Subcutaneous preadipocyte (primary cell): Measurements from ENCODE around the gene WDR44. TPM values are rescaled to one million over a fixed set of nuclear protein-coding genes. Genes with fewer than 3 reads are reported as not detected.

Source experiments
- small RNA-seq: library from RNA; depleted of rRNA; stranded (forward); fragments of <200 nt; gene quantifications from one replicate; pipeline ENCODE3, GENCODE V24; 2012
- total RNA-seq: library from RNA; depleted of rRNA; stranded (reverse); fragments of >200 nt; gene quantifications from 2 replicates; pipeline ENCODE4 v1.2.3, GENCODE V29; 2012

Gene WDR44, protein sequence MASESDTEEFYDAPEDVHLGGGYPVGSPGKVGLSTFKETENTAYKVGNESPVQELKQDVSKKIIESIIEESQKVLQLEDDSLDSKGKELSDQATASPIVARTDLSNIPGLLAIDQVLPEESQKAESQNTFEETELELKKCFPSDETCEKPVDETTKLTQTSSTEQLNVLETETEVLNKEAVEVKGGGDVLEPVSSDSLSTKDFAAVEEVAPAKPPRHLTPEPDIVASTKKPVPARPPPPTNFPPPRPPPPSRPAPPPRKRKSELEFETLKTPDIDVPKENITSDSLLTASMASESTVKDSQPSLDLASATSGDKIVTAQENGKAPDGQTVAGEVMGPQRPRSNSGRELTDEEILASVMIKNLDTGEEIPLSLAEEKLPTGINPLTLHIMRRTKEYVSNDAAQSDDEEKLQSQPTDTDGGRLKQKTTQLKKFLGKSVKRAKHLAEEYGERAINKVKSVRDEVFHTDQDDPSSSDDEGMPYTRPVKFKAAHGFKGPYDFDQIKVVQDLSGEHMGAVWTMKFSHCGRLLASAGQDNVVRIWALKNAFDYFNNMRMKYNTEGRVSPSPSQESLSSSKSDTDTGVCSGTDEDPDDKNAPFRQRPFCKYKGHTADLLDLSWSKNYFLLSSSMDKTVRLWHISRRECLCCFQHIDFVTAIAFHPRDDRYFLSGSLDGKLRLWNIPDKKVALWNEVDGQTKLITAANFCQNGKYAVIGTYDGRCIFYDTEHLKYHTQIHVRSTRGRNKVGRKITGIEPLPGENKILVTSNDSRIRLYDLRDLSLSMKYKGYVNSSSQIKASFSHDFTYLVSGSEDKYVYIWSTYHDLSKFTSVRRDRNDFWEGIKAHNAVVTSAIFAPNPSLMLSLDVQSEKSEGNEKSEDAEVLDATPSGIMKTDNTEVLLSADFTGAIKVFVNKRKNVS
- 12.1 and 15.2 TPM in 2 replicates for total RNA-seq

DNA sequence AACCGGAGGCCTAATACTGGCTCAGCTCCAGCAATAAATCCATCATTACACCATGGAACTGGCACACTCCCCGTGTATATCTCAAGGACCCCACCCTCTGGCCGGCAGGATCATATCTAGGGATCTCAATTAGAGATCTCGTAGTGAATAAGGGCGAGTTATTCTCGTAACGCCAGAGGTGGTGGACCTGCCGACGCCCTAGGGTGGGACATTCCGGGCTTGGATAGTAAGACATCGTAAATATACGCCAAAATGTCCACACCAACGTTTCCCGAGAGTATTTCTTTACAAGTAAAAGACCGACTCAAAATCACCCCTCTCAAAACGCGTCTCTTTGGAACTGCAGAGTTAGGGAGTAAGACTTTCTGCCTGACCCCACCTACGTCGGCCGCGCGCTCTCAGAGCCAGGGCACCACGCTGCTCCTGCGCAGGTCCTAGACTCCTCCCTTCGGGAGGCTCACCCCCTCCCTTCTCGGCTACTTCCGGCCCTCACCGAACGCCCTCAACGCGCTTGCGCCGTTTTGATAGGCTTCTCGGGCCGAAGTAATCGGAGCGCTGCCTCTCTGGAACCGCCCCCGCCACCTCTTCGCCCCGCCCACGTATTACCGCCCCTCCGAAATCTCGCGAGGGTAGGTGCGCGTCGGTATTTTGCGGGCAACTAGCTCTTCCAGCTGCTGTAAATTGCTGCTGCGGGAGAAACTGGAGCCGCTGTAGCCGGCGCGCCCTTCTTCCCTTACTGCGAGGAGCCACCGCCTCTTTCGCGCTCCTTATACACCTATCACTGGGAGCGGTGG lies at the start of gene WDR44:
TSS of gene WDR44 (plus strand) at position 643 of the 794 bp plus-strand sequence. CDS start 398 bp downstream, outside the sequence.

DNA sequence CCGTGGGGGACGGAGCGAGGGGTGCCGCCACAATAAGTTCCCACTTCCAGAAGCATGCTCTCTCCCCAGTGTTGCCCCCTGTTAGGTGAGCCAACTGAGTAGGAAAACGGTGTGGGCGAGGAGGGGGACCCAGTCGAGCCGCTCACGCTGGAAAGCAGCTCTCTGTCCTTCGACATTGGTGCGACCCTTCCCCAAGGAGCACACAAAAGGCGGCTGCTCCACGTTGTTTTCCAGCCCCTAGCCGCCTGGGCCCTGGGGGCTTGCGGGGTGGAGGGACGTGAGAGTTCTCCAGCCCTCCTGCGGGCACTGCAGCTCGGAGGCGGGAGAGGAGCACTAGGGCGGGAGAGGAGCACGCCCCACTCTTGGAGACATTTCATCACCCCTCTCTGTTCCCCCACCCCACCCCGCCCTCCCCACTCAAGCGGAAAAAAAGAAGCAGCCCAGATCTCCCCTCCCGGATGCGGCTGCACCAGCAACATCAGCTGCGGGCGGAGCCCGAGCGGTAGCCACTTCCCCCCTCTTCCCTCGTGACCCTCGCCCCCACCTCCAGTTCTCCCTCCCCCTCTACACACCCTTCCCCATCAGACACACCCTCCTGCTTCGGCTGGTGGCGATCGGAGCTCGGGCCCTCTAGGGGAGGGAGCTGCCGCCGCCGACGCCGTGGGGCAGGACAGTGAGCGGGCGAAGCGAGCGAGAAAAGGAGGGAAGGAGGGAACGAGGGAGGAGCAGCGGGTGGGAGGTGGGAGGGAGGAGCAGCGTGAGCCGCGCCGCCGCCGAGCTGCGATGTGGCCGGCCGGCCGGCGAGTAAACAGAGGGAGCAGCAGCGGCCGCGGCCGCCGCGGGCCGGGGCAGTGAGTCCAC lies 149.4 kb downstream of the WDR44 start, which contains the start of gene DOCK11:
TSS of gene DOCK11 (plus strand) at position 755 of the 861 bp plus-strand sequence. CDS start 157 bp downstream, outside the sequence.

Small RNA genes within 50 kb of the gene (small RNA-seq; reads per million reads assigned to genes)
- gene MIR1277: not detected

Other genes starting within 250 kb of the WDR44 start
- 2.9 and 3.3 TPM in 2 replicates for gene KLHL13, start 229.3 kb upstream of the WDR44 start, total RNA-seq
- 39.7 and 43.4 TPM in 2 replicates for gene DOCK11, start 149.7 kb downstream of the WDR44 start, total RNA-seq